Neuronal stem cell (in vitro differentiated cells): ENCODE measurements around the gene ICOS.
"Not testable (repeated sequence)": the region's sequence is repeated elsewhere in the genome, so short reads cannot be mapped to it uniquely, and the experiment has no call there.

Experiments
- DNase-seq: peaks from one replicate; pipeline ENCODE4 v3.0.0-alpha.2; 2013; ENCODE audit warnings: low spot score
- H2AFZ ChIP-seq: one replicate; pipeline ENCODE4 v1.6.1; 2013; ENCODE audit warnings: mild to moderate bottlenecking, low read length, inconsistent platforms
- H2AK5ac ChIP-seq: 2 replicates; pipeline ENCODE4 v1.6.1; 2013; ENCODE audit warnings: low read depth, mild to moderate bottlenecking, inconsistent platforms, low read length, moderate library complexity, mixed read lengths
- H2BK120ac ChIP-seq: 2 replicates; pipeline ENCODE4 v1.6.1; 2013; ENCODE audit warnings: low read depth, mild to moderate bottlenecking, inconsistent platforms, low read length, moderate library complexity, mixed read lengths
- H2BK12ac ChIP-seq: one replicate; pipeline ENCODE4 v1.6.1; 2013; ENCODE audit warnings: low read length, inconsistent platforms
- H2BK15ac ChIP-seq: 2 replicates; pipeline ENCODE4 v1.6.1; 2013; ENCODE audit warnings: mild to moderate bottlenecking, low read length, inconsistent platforms, mixed read lengths
- H2BK5ac ChIP-seq: one replicate; pipeline ENCODE4 v1.6.1; 2013; ENCODE audit warnings: inconsistent platforms, mild to moderate bottlenecking, low read length, moderate library complexity
- H3K14ac ChIP-seq: one replicate; pipeline ENCODE4 v1.6.1; 2013; ENCODE audit warnings: low read length, inconsistent platforms
- H3K18ac ChIP-seq: 2 replicates; pipeline ENCODE4 v1.6.1; 2013; ENCODE audit warnings: low read length, inconsistent platforms
- H3K23ac ChIP-seq: 2 replicates; pipeline ENCODE4 v1.6.1; 2013; ENCODE audit warnings: low read depth, mild to moderate bottlenecking, mixed read lengths, low read length, inconsistent platforms; ENCODE audit not compliant: poor library complexity
- H3K27ac ChIP-seq: replicated peaks from 3 replicates; pipeline ENCODE4 v1.5.1; 2013; ENCODE audit warnings: low read length, inconsistent platforms
- H3K27me3 ChIP-seq, 3 experiments: 2 replicates each; pipeline ENCODE4 v1.6.1; 2013; ENCODE audit warnings: low read length in 3 of 3, mild to moderate bottlenecking in 2 of 3, inconsistent platforms in 1 of 3, low read depth in 1 of 3, mixed read lengths in 1 of 3, moderate library complexity in 1 of 3; ENCODE audit not compliant: control insufficient read depth in 3 of 3, insufficient read depth in 3 of 3
- H3K36me3 ChIP-seq, 2 donors: replicated peaks in 1 of 2; 2 replicates each; pipeline ENCODE4 v1.6.1; 2013; ENCODE audit warnings: low read length in 2 of 2; ENCODE audit not compliant: control insufficient read depth in 2 of 2, insufficient read depth in 2 of 2
- H3K4ac ChIP-seq: 2 replicates; pipeline ENCODE4 v1.6.1; 2013; ENCODE audit warnings: inconsistent platforms, mild to moderate bottlenecking, low read length, moderate library complexity
- H3K4me1 ChIP-seq, 2 donors: 1 replicate in 1 of 2; 2 replicates in 1 of 2; pipeline ENCODE4 v1.6.1; 2013; ENCODE audit warnings: low read length in 2 of 2, low read depth in 1 of 2; ENCODE audit not compliant: control insufficient read depth in 2 of 2, insufficient read depth in 1 of 2
- H3K4me2 ChIP-seq: one replicate; pipeline ENCODE4 v1.6.1; 2013; ENCODE audit warnings: mild to moderate bottlenecking, low read length, inconsistent platforms; ENCODE audit not compliant: insufficient read depth, poor library complexity, severe bottlenecking
- H3K4me3 ChIP-seq, 2 donors: 2 replicates each; pipeline ENCODE4 v1.5.1; 2013; ENCODE audit warnings: low read length in 2 of 2, mild to moderate bottlenecking in 2 of 2, inconsistent platforms in 1 of 2, moderate library complexity in 1 of 2
- H3K79me1 ChIP-seq: one replicate; pipeline ENCODE4 v1.6.1; 2013; ENCODE audit warnings: low read depth, mild to moderate bottlenecking, inconsistent platforms, low read length, moderate library complexity
- H3K9ac ChIP-seq: one replicate; pipeline ENCODE4 v1.6.1; 2013; ENCODE audit warnings: mild to moderate bottlenecking, low read depth, low read length, inconsistent platforms; ENCODE audit not compliant: poor library complexity
- H3K9me3 ChIP-seq, 2 donors: replicated peaks in 1 of 2; 2 replicates each; pipeline versions ENCODE3 to v1.6.1; 2013; ENCODE audit warnings: low read length in 2 of 2, mild to moderate bottlenecking in 2 of 2, inconsistent platforms in 1 of 2, low read depth in 1 of 2, mixed read lengths in 1 of 2, moderate library complexity in 1 of 2; ENCODE audit not compliant: control insufficient read depth in 2 of 2, insufficient read depth in 1 of 2
- H4K8ac ChIP-seq: one replicate; pipeline ENCODE4 v1.6.1; 2013; ENCODE audit warnings: low read depth, mild to moderate bottlenecking, inconsistent platforms, low read length, moderate library complexity
- H4K91ac ChIP-seq: one replicate; pipeline ENCODE4 v1.6.1; 2013; ENCODE audit warnings: low read length, low read depth, mild to moderate bottlenecking, inconsistent platforms; ENCODE audit not compliant: poor library complexity
- WGBS, 2 donors: extraction: QIAGEN DNeasy Blood & Tissue Kit; methylation state at CpG; one replicate each; pipeline ENCODE4 v1.1.7; 2013; ENCODE audit warnings: missing lambda C conversion rate in 2 of 2, mixed read lengths in 1 of 2; ENCODE audit not compliant: insufficient read length in 2 of 2, insufficient replicate concordance in 1 of 2; ENCODE audit errors: extremely low coverage in 2 of 2; 5-methylcytosine and 5-hydroxymethylcytosine counted together

ICOS gene

DNA sequence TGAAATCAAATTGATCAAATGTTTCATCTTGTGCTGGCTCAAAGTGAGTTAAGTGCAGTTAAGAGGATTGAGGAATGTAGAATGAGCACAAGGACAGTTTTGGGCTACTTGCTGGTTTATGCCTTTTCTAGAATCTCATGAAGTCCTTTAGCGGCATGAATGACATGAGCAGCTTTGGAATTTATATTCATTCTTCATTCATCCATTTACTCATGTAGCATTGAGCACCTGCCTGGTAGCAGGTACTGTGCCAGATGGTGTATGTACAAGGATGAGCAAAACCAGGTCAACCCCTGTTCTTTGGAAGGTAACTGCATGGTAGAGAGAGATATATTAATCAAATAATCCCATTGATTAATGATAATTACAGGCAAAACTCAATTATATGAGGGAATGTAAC, 1.2 kb downstream of the ICOS start:
- Histone ChIP-seq H3K4me1 (no peaks in the 10 kb centered on the region), H2BK15ac (no peak overlapping the region), H3K9ac (no peak overlapping the region), H3K18ac (no peak overlapping the region), H2BK5ac (no peak overlapping the region), H2BK120ac (no peak overlapping the region), H4K91ac (no peak overlapping the region), H3K79me1 (no peaks in the 10 kb centered on the region), H3K27ac (no peak overlapping the region), H3K4ac (no peak overlapping the region), H3K36me3 (no peaks in the 10 kb centered on the region), H3K14ac (no peak overlapping the region), H3K4me2 (no peak overlapping the region), H2AFZ (no peak overlapping the region), H4K8ac (no peak overlapping the region), H3K4me3 (no peak overlapping the region), H3K23ac (no peak overlapping the region), H2AK5ac (no peak overlapping the region), H3K9me3 (no peaks in the 10 kb centered on the region), H3K27me3 (no peaks in the 10 kb centered on the region), H2BK12ac (no peak overlapping the region)
- WGBS, 2 donors, result no CpG with 5 or more reads among the region's 1 CpG
- no peak for DNase-seq

DNA sequence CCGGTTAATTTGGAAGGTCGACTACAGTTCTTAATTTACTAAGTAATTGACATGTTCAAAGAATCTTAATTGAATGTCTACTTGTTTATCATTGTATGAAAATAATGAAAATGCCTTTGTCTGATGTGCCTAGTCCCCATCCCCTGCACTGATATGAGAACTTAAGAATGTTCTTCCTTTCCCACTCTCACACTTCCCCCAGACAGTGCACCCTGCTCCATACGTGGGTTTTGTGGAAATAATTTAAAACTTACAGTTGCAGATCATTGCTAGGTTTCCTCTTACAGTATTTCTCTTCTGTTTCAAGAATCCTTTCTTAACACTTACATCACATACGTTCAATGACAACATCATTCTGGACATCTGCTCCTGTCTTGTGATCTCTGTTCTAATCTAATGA, 3.5 kb downstream of the ICOS start:
- no peak overlapping the region for H3K14ac ChIP-seq
- no peak overlapping the region for H3K4ac ChIP-seq
- H3K79me1 ChIP-seq, result no peaks in the 10 kb centered on the region
- H2BK5ac ChIP-seq, result no peak overlapping the region
- no peak overlapping the region for H3K23ac ChIP-seq
- H3K36me3 ChIP-seq, result no peaks in the 10 kb centered on the region
- H3K18ac ChIP-seq, result no peak overlapping the region
- no peak overlapping the region for H3K4me3 ChIP-seq
- H2BK15ac ChIP-seq, result no peak overlapping the region
- H3K4me1 ChIP-seq, result no peaks in the 10 kb centered on the region
- no peak overlapping the region for H2BK12ac ChIP-seq
- no peak overlapping the region for H2AFZ ChIP-seq
- H2AK5ac ChIP-seq, result no peak overlapping the region
- H3K27ac ChIP-seq, result no peak overlapping the region
- no peak overlapping the region for H3K4me2 ChIP-seq
- no peak overlapping the region for H4K8ac ChIP-seq
- no peak overlapping the region for H3K9ac ChIP-seq
- no peaks in the 10 kb centered on the region for H3K9me3 ChIP-seq
- H4K91ac ChIP-seq, result no peak overlapping the region
- DNase-seq, result no peak
- no peaks in the 10 kb centered on the region for H3K27me3 ChIP-seq
- H2BK120ac ChIP-seq, result no peak overlapping the region
- WGBS, 2 donors, result no CpG with 5 or more reads among the region's 4 CpGs

DNA sequence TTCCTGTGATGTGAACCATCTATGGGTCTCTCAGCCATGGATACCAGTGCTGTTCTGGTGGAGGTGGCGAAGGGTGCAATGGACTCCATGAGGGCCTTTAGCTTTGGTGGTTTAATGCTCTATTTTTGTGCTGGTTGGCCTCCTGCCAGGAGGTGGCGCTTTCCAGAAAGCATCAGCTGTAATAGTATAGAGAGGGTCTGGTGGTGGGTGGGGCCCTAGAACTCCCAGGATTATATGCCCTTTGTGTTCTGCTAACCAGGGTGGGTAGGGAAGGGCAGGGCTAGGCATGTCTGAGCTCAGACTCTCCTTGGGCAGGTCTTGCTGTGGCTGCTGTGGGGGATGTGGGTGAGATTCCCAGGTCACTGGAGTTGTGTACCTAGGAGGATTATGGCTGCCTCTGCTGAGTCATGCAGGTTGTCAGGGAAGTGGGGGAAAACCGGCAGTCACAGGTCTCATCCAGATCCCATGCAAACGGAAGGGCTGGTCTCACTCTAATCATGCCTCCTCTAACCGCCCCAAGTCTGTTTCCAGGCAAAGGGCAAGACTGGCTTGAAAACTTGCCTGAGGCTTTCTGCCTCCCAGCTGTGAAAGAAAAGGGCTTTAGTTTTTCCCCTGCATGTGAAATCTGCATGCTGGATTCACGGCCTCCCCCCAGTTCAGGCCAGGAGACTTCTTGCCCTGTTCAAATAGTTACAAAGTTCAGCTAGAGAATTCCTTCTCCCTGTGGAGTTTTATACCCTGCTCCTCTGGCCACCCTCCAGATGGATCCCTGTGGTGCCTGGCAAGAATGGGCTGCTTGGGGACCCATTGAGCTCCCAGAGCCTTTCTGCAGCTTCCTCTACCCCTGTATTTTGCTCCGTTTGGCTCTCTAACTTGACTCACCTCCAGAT, 7.2 kb downstream of the ICOS start:
- H3K4me1 ChIP-seq, DNase-seq, H3K4me3 ChIP-seq, H3K36me3 ChIP-seq, H2BK12ac ChIP-seq, H2BK15ac ChIP-seq, H3K9ac ChIP-seq, H4K91ac ChIP-seq, H3K23ac ChIP-seq, H3K27me3 ChIP-seq, H3K14ac ChIP-seq, H2AK5ac ChIP-seq, H2BK120ac ChIP-seq, H3K4me2 ChIP-seq, H2AFZ ChIP-seq, H3K27ac ChIP-seq, H3K9me3 ChIP-seq, H4K8ac ChIP-seq, H3K79me1 ChIP-seq, H3K18ac ChIP-seq, H3K4ac ChIP-seq, H2BK5ac ChIP-seq: not testable (repeated sequence)
- no CpG with 5 or more reads among the region's 7 CpGs for WGBS, 2 donors

DNA sequence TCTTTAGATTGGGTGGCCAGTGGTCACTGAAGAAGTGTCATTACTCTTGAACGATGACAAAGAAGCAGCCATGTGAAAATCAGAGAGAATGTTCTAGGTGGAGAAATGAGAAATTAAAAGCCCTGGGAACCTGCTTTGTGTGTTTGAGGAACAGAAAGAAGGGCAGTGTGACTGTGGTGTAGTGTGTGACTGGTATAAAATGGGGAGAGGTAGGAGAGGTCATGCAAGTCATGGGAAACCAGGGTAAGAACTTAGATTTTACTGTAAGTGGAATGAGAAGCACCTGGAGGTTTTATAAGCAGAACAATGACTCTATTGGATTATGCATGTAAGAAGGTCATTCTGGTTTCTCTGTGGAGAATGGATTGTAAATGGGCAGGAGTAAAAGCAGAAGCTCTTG, 12.2 kb downstream of the ICOS start:
- no peaks in the 10 kb centered on the region for H3K4me1 ChIP-seq
- no peak overlapping the region for H3K27ac ChIP-seq
- no CpG with 5 or more reads among the region's 1 CpG for WGBS, 2 donors

More for the DNA sequence above, 12.2 kb downstream of the ICOS start:
- H2AFZ ChIP-seq, result no peak overlapping the region
- H3K4me2 ChIP-seq, result no peak overlapping the region
- no peak overlapping the region for H2BK15ac ChIP-seq
- no peak overlapping the region for H2BK5ac ChIP-seq
- H2BK120ac ChIP-seq, result no peak overlapping the region
- no peak overlapping the region for H2BK12ac ChIP-seq
- H3K14ac ChIP-seq, result no peak overlapping the region
- H3K4ac ChIP-seq, result no peak overlapping the region
- H3K9ac ChIP-seq, result no peak overlapping the region
- no peaks in the 10 kb centered on the region for H3K9me3 ChIP-seq
- H4K91ac ChIP-seq, result no peak overlapping the region
- H3K36me3 ChIP-seq, result no peaks in the 10 kb centered on the region
- no peak overlapping the region for H3K18ac ChIP-seq
- no peak overlapping the region for H3K4me3 ChIP-seq
- H3K79me1 ChIP-seq, result no peaks in the 10 kb centered on the region
- H2AK5ac ChIP-seq, result no peak overlapping the region
- no peaks in the 10 kb centered on the region for H3K27me3 ChIP-seq
- H4K8ac ChIP-seq, result no peak overlapping the region
- no peak overlapping the region for H3K23ac ChIP-seq
- DNase-seq, result no peak
